B cell (primary cell): Measurements from ENCODE around the gene KRT4. TPM values are rescaled to one million over a fixed set of nuclear protein-coding genes. Genes with fewer than 3 reads are reported as not detected.

Experiments used
- ATAC-seq: fragments of 200-7000 bp; cut with Tn5 transposase; one replicate; pipeline ENCODE4 v1.10.0; 2021; ENCODE audit warnings: low read depth, mild to moderate bottlenecking, moderate number of reproducible peaks, moderate library complexity
- CTCF ChIA-PET: fragments of 350-600 bp; sonication (Branson Sonifier 250); formaldehyde crosslinking; loops from one replicate; lab custom pipeline; 2021; ENCODE audit warnings: antibody characterized with exemption, inconsistent platforms; lab: Charles Lee
- POLR2A ChIA-PET: fragments of 350-600 bp; sonication (Branson Sonifier 250); formaldehyde crosslinking; loops from one replicate; lab custom pipeline; 2021; ENCODE audit warnings: antibody characterized with exemption; lab: Charles Lee
- DNase-seq: peaks from one replicate; pipeline ENCODE4 v3.0.0; 2013
- H2AFZ ChIP-seq: 2 replicates; pipeline ENCODE4 v1.6.1; 2012; ENCODE audit warnings: mild to moderate bottlenecking, low read depth, low read length; ENCODE audit not compliant: insufficient read depth, poor library complexity, severe bottlenecking
- H3K27ac ChIP-seq, 2 donors: 1 replicate in 1 of 2; 2 replicates in 1 of 2; pipeline ENCODE4 v1.5.1; 2012 to 2013; ENCODE audit warnings: low read length in 2 of 2, mild to moderate bottlenecking in 2 of 2, moderate library complexity in 1 of 2
- H3K27me3 ChIP-seq, 4 experiments: fragments of 200-600 bp in 1 of 4; sonication (generic) in 1 of 4; replicated peaks in 1 of 4; 1 replicate in 2 of 4; 2 replicates in 2 of 4; pipeline versions ENCODE4 v1.6.1 to v1.7.0; 2013 to 2016; ENCODE audit warnings: low read length in 3 of 4, mild to moderate bottlenecking in 2 of 4, mixed read lengths in 1 of 4, moderate library complexity in 1 of 4; ENCODE audit not compliant: insufficient read depth in 4 of 4, control insufficient read depth in 3 of 4; ENCODE audit errors: control extremely low read depth in 1 of 4
- H3K36me3 ChIP-seq, 2 experiments: replicated peaks in 1 of 2; 1 replicate in 1 of 2; 2 replicates in 1 of 2; pipeline versions ENCODE4 v1.6.1 to v1.7.1; 2013; ENCODE audit warnings: low read length in 1 of 2; ENCODE audit not compliant: insufficient read depth in 2 of 2, control insufficient read depth in 1 of 2; ENCODE audit errors: control extremely low read depth in 1 of 2, extremely low read depth in 1 of 2
- H3K4me1 ChIP-seq, 2 donors: fragments of 200-600 bp in 1 of 2; sonication (generic) in 1 of 2; 1 replicate in 1 of 2; 2 replicates in 1 of 2; pipeline versions ENCODE4 v1.5.1 to v1.6.1; 2013 to 2017; ENCODE audit warnings: low read length in 2 of 2; ENCODE audit not compliant: control insufficient read depth in 2 of 2, insufficient read depth in 2 of 2
- H3K4me2 ChIP-seq: replicated peaks from 2 replicates; pipeline ENCODE3; 2012; ENCODE audit warnings: mild to moderate bottlenecking, low read depth, low read length; ENCODE audit not compliant: poor library complexity, severe bottlenecking
- H3K4me3 ChIP-seq, 5 experiments: fragments of 200-600 bp in 1 of 5; sonication (generic) in 1 of 5; 1 replicate in 3 of 5; 2 replicates in 2 of 5; pipeline versions ENCODE4 v1.5.1 to v1.7.0; 2011 to 2016; ENCODE audit warnings: low read length in 4 of 5, mild to moderate bottlenecking in 4 of 5, low read depth in 2 of 5, control low read depth in 1 of 5, moderate library complexity in 1 of 5; ENCODE audit not compliant: insufficient read depth in 1 of 5; ENCODE audit errors: control extremely low read depth in 1 of 5, extremely low read depth in 1 of 5
- H3K79me2 ChIP-seq: fragments of 200-600 bp; sonication (generic); one replicate; pipeline ENCODE4 v1.6.0; 2016; ENCODE audit warnings: low read length; ENCODE audit not compliant: control insufficient read depth, insufficient read depth
- H3K9ac ChIP-seq: fragments of 200-600 bp; sonication (generic); 2 replicates; pipeline ENCODE4 v1.6.1; 2017; ENCODE audit warnings: mild to moderate bottlenecking, low read length, moderate library complexity
- H3K9me3 ChIP-seq, 3 donors: one replicate each; pipeline versions ENCODE4 v1.6.1 to v1.7.1; 2013; ENCODE audit warnings: low read length in 2 of 3; ENCODE audit not compliant: control insufficient read depth in 2 of 3, insufficient read depth in 1 of 3; ENCODE audit errors: control extremely low read depth in 1 of 3
- H4K20me1 ChIP-seq: 2 replicates; pipeline ENCODE4 v1.6.0; 2012; ENCODE audit warnings: mild to moderate bottlenecking, low read length; ENCODE audit not compliant: insufficient read depth, control insufficient read depth, poor library complexity, severe bottlenecking
- H3K27ac Mint-ChIP-seq: one replicate; pipeline ENCODE4 v1.8.0; 2021; ENCODE audit warnings: mixed read lengths
- H3K27me3 Mint-ChIP-seq: one replicate; pipeline ENCODE4 v1.8.0; 2021; ENCODE audit warnings: mixed read lengths
- H3K4me1 Mint-ChIP-seq: one replicate; pipeline ENCODE4 v1.8.0; 2021; ENCODE audit warnings: mixed read lengths
- H3K4me3 Mint-ChIP-seq: one replicate; pipeline ENCODE4 v1.8.0; 2021; ENCODE audit warnings: mixed read lengths
- H3K9me3 Mint-ChIP-seq: one replicate; pipeline ENCODE4 v1.8.0; 2022; ENCODE audit warnings: mixed read lengths; ENCODE audit not compliant: insufficient read depth
- CTCF ChIP-seq: fragments of 200-600 bp; IDR thresholded peaks from one replicate; pipeline ENCODE4 v1.8.0; 2022; ENCODE audit warnings: antibody characterized with exemption, mild to moderate bottlenecking
- EZH2 ChIP-seq: IDR thresholded peaks from 2 replicates; pipeline ENCODE4 v1.6.1; 2012; ENCODE audit warnings: borderline replicate concordance, low read depth, mild to moderate bottlenecking, moderate library complexity, low read length; ENCODE audit not compliant: insufficient read depth, poor library complexity, severe bottlenecking
- WGBS: methylation state at CpG from one replicate; pipeline ENCODE4 v1.1.5; 2013; ENCODE audit warnings: missing lambda C conversion rate; ENCODE audit not compliant: insufficient coverage; 5-methylcytosine and 5-hydroxymethylcytosine counted together
- intact Hi-C: fragments of 100-400 bp; cut with micrococcal nuclease; formaldehyde crosslinking; loops from one replicate; pipeline ENCODE4 v1.10.0; 2022
- polyA plus RNA-seq: library from polyadenylated mRNA; depleted of rRNA; stranded (reverse); fragments of >200 nt; gene quantifications from 2 replicates; pipeline ENCODE4 v1.2.3, GENCODE V29; 2012
- total RNA-seq, 2 donors: library from RNA; stranded (reverse); fragments of 120-200 nt in 1 of 2; gene quantifications; 1 replicate in 1 of 2; 2 replicates in 1 of 2; pipeline versions ENCODE4 v1.2.3 to v1.2.4, GENCODE V29; 2013 to 2022

Gene KRT4
- total and polyA plus RNA-seq, 2 donors (not counting 1 experiment from before 2014, with no cell fraction given), result not detected

GRCh38 chr12:52774629-52775250 lies 39.2 kb downstream of the KRT4 start:
- Histone ChIP-seq H3K9ac (no peak overlapping the region), H3K4me2 (no peak overlapping the region), H2AFZ (no peak overlapping the region), H3K36me3 (no peaks in the 10 kb centered on the region), H3K27me3 (peaks cover 0 to 7% (median 0%) of the 10 kb centered on the region in 4 experiments), H3K27ac (no peak overlapping the region), H3K9me3 (peaks cover 0 to 2% (median 0%) of the 10 kb centered on the region in 3 donors), H4K20me1 (no peaks in the 10 kb centered on the region), H3K79me2 (no peaks in the 10 kb centered on the region), H3K4me1 (no peaks in the 10 kb centered on the region), H3K4me3 (no peak overlapping the region)
- Mint-ChIP-seq H3K27me3 (peaks cover 36% of the 10 kb centered on the region), H3K27ac (no peak overlapping the region), H3K4me1 (no peaks in the 10 kb centered on the region), H3K9me3 (no peaks in the 10 kb centered on the region), H3K4me3 (no peak overlapping the region)
- no peak for ATAC-seq
- POLR2A ChIA-PET, result no interaction called here
- 87% methylated on average over 6 of the region's 8 CpGs for WGBS
- intact Hi-C loops, result no loop called here
- CTCF ChIA-PET, result no interaction called here
- TF ChIP-seq EZH2 (no peak), CTCF (no peak)
- no peak for DNase-seq

GRCh38 chr12:52772772-52773171 lies 41.1 kb downstream of the KRT4 start:
- H4K20me1 ChIP-seq, result no peaks in the 10 kb centered on the region
- no peaks in the 10 kb centered on the region for H3K36me3 ChIP-seq
- peaks cover 0 to 2% (median 0%) of the 10 kb centered on the region in 3 donors for H3K9me3 ChIP-seq
- ChIA-PET CTCF (no interaction called here), POLR2A (no interaction called here)
- no peaks in the 10 kb centered on the region for H3K4me1 ChIP-seq
- H3K9ac ChIP-seq, result no peak overlapping the region
- no peak overlapping the region for H3K4me3 ChIP-seq
- 29% methylated on average over 2 of the region's 3 CpGs for WGBS
- Mint-ChIP-seq H3K27me3 (peaks cover 28% of the 10 kb centered on the region), H3K27ac (no peak overlapping the region), H3K4me3 (no peak overlapping the region), H3K4me1 (no peaks in the 10 kb centered on the region), H3K9me3 (no peaks in the 10 kb centered on the region)
- intact Hi-C loops, result no loop called here
- H3K4me2 ChIP-seq, result no peak overlapping the region
- H3K27me3 ChIP-seq, result peaks cover 0 to 11% (median 0%) of the 10 kb centered on the region in 4 experiments
- no peaks in the 10 kb centered on the region for H3K79me2 ChIP-seq
- no peak overlapping the region for H3K27ac ChIP-seq
- no peak overlapping the region for H2AFZ ChIP-seq
- DNase-seq (no peak), ATAC-seq (no peak)
- TF ChIP-seq CTCF (no peak), EZH2 (no peak)
